CD8-positive, alpha-beta memory T cell (primary cell): Measurements from ENCODE around the gene CBL. TPM values are rescaled to one million over a fixed set of nuclear protein-coding genes. Genes with fewer than 3 reads are reported as not detected.
A peak's percentile ranks its signal among the peaks of the same experiment; 100 is the strongest.

Experiments used
- CTCF ChIA-PET: fragments of 350-600 bp; sonication (Branson Sonifier 250); formaldehyde crosslinking; loops from one replicate; lab custom pipeline; 2021; ENCODE audit warnings: antibody characterized with exemption; lab: Charles Lee
- POLR2A ChIA-PET: fragments of 350-600 bp; sonication (Branson Sonifier 250); formaldehyde crosslinking; loops from one replicate; lab custom pipeline; 2021; ENCODE audit warnings: antibody characterized with exemption; lab: Charles Lee
- DNase-seq, 5 donors: peaks; one replicate each; pipeline versions ENCODE4 v3.0.0 to v3.0.0-alpha.2; 2020 to 2022; ENCODE audit warnings: mixed read lengths in 1 of 5
- H3K27ac ChIP-seq: one replicate; pipeline ENCODE4 v1.7.0; 2013; ENCODE audit warnings: low read depth, mild to moderate bottlenecking, low read length, moderate library complexity
- H3K27me3 ChIP-seq: 2 replicates; pipeline ENCODE4 v1.7.0; 2013; ENCODE audit warnings: low read length, mild to moderate bottlenecking; ENCODE audit not compliant: insufficient read depth, poor library complexity, severe bottlenecking
- H3K36me3 ChIP-seq: 2 replicates; pipeline ENCODE4 v1.7.0; 2013; ENCODE audit warnings: mild to moderate bottlenecking, low read length, moderate library complexity; ENCODE audit not compliant: insufficient read depth
- H3K4me1 ChIP-seq: 2 replicates; pipeline ENCODE4 v1.7.0; 2013; ENCODE audit warnings: mild to moderate bottlenecking, low read length, moderate library complexity; ENCODE audit not compliant: insufficient read depth
- H3K4me3 ChIP-seq: 2 replicates; pipeline ENCODE4 v1.7.0; 2013; ENCODE audit warnings: mild to moderate bottlenecking, low read length
- H3K9me3 ChIP-seq: 2 replicates; pipeline ENCODE4 v1.7.0; 2013; ENCODE audit warnings: mild to moderate bottlenecking, low read length
- H3K27ac Mint-ChIP-seq, 8 donors: one replicate each; pipeline ENCODE4 v1.8.0; 2020 to 2021; ENCODE audit warnings: mixed read lengths in 8 of 8, mild to moderate bottlenecking in 6 of 8, inconsistent platforms in 3 of 8, moderate library complexity in 3 of 8
- H3K27me3 Mint-ChIP-seq, 2 donors: one replicate each; pipeline ENCODE4 v1.8.0; 2020 to 2021; ENCODE audit warnings: mixed read lengths in 2 of 2, mild to moderate bottlenecking in 1 of 2, moderate library complexity in 1 of 2
- H3K36me3 Mint-ChIP-seq, 3 donors: one replicate each; pipeline ENCODE4 v1.8.0; 2020 to 2021; ENCODE audit warnings: mixed read lengths in 3 of 3, inconsistent platforms in 1 of 3, mild to moderate bottlenecking in 1 of 3
- H3K4me1 Mint-ChIP-seq, 3 donors: one replicate each; pipeline ENCODE4 v1.8.0; 2020 to 2021; ENCODE audit warnings: mixed read lengths in 3 of 3, inconsistent platforms in 1 of 3, mild to moderate bottlenecking in 1 of 3
- H3K4me3 Mint-ChIP-seq, 7 donors: one replicate each; pipeline ENCODE4 v1.8.0; 2020 to 2021; ENCODE audit warnings: mixed read lengths in 7 of 7, mild to moderate bottlenecking in 6 of 7, moderate library complexity in 4 of 7, inconsistent platforms in 2 of 7
- H3K9me3 Mint-ChIP-seq, 5 donors: one replicate each; pipeline ENCODE4 v1.8.0; 2020 to 2022; ENCODE audit warnings: mixed read lengths in 5 of 5, mild to moderate bottlenecking in 3 of 5, moderate library complexity in 2 of 5, inconsistent platforms in 1 of 5
- polyA plus RNA-seq: library from polyadenylated mRNA; unstranded; fragments of 300-500 nt; fragmentation: Illumina TruSeq; gene quantifications from one replicate; pipeline ENCODE4 v1.2.3, GENCODE V29; 2021
- total RNA-seq, 2 experiments: library from RNA; stranded (reverse); gene quantifications; one replicate each; pipeline ENCODE4 v1.2.3, GENCODE V29; 2021

Gene CBL
- total and polyA plus RNA-seq, 3 experiments from 2014 or later = 10.4 to 26.1 (median 25.9) TPM

GRCh38 chr11:119282495-119282894 is 76.4 kb downstream of the CBL start:
- Mint-ChIP-seq H3K27ac (peak overlapping the region in 5 of 8 donors; percentile 19 to 54 (median 28)), H3K4me1 (peaks cover 18 to 26% (median 25%) of the 10 kb centered on the region in 3 donors)
- H3K36me3 ChIP-seq = peaks cover 24% of the 10 kb centered on the region

DNA sequence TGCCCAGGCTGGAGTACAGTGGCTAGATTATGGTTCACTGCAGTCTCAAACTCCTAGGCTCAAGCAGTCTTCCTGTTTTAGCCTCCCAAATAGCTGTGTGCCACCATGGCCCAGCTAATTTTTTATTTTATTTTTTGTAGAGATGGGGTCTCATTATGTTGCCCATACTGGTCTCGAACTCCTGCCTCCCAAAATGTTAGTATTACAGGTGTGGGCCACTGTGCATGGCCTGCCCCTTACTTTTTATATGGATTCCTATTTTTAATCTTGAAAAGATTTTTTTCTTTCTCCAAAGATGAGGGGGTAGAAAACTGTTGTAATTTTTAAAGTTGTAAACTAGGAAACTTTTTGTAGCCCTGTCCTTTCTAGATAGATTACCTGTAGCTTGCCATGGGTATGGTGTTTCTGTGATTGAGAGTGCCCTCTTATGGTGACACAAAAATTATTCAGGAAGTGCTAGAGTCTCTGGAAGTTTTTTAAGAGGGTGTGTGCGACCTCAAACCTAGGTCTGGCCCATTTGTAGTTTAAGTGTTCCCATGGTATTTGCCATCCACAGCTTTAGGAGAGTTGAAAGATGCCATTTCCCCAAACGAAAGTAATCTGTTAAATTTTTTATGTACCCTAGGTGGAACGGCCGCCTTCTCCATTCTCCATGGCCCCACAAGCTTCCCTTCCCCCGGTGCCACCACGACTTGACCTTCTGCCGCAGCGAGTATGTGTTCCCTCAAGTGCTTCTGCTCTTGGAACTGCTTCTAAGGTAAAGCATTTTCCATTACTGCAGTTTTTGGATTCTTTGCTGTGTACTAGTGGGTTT is 78.4 kb downstream of the CBL start:
- Mint-ChIP-seq H3K4me1 (peaks cover 18 to 26% (median 25%) of the 10 kb centered on the region in 3 donors), H3K9me3 (no peaks in the 10 kb centered on the region), H3K36me3 (peaks cover 0 to 69% (median 18%) of the 10 kb centered on the region in 3 donors), H3K4me3 (no peak overlapping the region), H3K27ac (peak overlapping the region in 7 of 8 donors; percentile 5 to 66 (median 31)), H3K27me3 (no peaks in the 10 kb centered on the region)
- DNase-seq = peak in 2 of 5 donors; percentile 49 to 62
- CTCF ChIA-PET = interaction anchor here (1.0 to 5.1 kb wide), 19 partner anchors 9 to 182 kb away, joined by 3 to 64 read pairs (median 3); partner anchors contain the start of genes CBL and NLRX1
- H3K27me3 ChIP-seq = no peaks in the 10 kb centered on the region
- no peaks in the 10 kb centered on the region for H3K9me3 ChIP-seq
- H3K27ac ChIP-seq = no peak overlapping the region
- POLR2A ChIA-PET = interaction anchor here (0.7 to 1.6 kb wide), 3 partner anchors 21 to 190 kb away, joined by 4 to 6 read pairs (median 5); partner anchors contain the start of gene CBL
- H3K4me3 ChIP-seq = no peak overlapping the region
- H3K36me3 ChIP-seq = peaks cover 19% of the 10 kb centered on the region
- peaks cover 14% of the 10 kb centered on the region for H3K4me1 ChIP-seq

More at GRCh38 chr11:119282495-119282894, 76.4 kb downstream of the CBL start:
- Histone ChIP-seq H3K27me3 (no peaks in the 10 kb centered on the region), H3K4me1 (peaks cover 14% of the 10 kb centered on the region), H3K9me3 (no peaks in the 10 kb centered on the region), H3K27ac (no peak overlapping the region), H3K4me3 (no peak overlapping the region)
- ChIA-PET POLR2A (no interaction called here), CTCF (interaction anchor here (1.6 to 5.1 kb wide), 4 partner anchors 9 to 77 kb away, joined by 3 to 64 read pairs (median 18); partner anchors contain the start of gene CBL)
- H3K36me3 Mint-ChIP-seq = peaks cover 0 to 69% (median 18%) of the 10 kb centered on the region in 3 donors
- no peak for DNase-seq
- no peak overlapping the region for H3K4me3 Mint-ChIP-seq
- H3K9me3 Mint-ChIP-seq = no peaks in the 10 kb centered on the region
- H3K27me3 Mint-ChIP-seq = no peaks in the 10 kb centered on the region

- H3K4me3 Mint-ChIP-seq = no peak overlapping the region
- H3K9me3 Mint-ChIP-seq = no peaks in the 10 kb centered on the region
- Histone ChIP-seq H3K27me3 (no peaks in the 10 kb centered on the region), H3K9me3 (no peaks in the 10 kb centered on the region), H3K4me3 (no peak overlapping the region), H3K4me1 (peaks cover 14% of the 10 kb centered on the region), H3K36me3 (peaks cover 19% of the 10 kb centered on the region), H3K27ac (no peak overlapping the region)
- DNase-seq = no peak
- CTCF ChIA-PET = interaction anchor here (1.0 to 5.1 kb wide), 8 partner anchors 21 to 183 kb away, joined by 3 to 64 read pairs (median 3); partner anchors contain the start of gene CBL
- peak overlapping the region in 3 of 8 donors; percentile 48 to 66 (median 55) for H3K27ac Mint-ChIP-seq
- peaks cover 18 to 26% (median 25%) of the 10 kb centered on the region in 3 donors for H3K4me1 Mint-ChIP-seq
- H3K27me3 Mint-ChIP-seq = no peaks in the 10 kb centered on the region
- peaks cover 0 to 61% (median 17%) of the 10 kb centered on the region in 3 donors for H3K36me3 Mint-ChIP-seq
- POLR2A ChIA-PET = interaction anchor here (1.6 kb wide), 1 partner anchor 22 kb away, joined by 6 read pairs; no protein-coding TSS in a partner anchor
These were observed 79.3 kb downstream of the CBL start for GRCh38 chr11:119285431-119285830.

GRCh38 chr11:119288219-119288618 is 82.1 kb downstream of the CBL start:
- Histone ChIP-seq H3K4me3 (no peak overlapping the region), H3K9me3 (no peaks in the 10 kb centered on the region), H3K4me1 (peaks cover 10% of the 10 kb centered on the region), H3K27me3 (no peaks in the 10 kb centered on the region), H3K27ac (no peak overlapping the region), H3K36me3 (peaks cover 24% of the 10 kb centered on the region)
- peaks cover 0 to 67% (median 16%) of the 10 kb centered on the region in 3 donors for H3K36me3 Mint-ChIP-seq
- H3K4me1 Mint-ChIP-seq = peaks cover 7 to 14% (median 14%) of the 10 kb centered on the region in 3 donors
- no peak for DNase-seq
- peak overlapping the region in 1 of 8 donors; percentile 3 for H3K27ac Mint-ChIP-seq
- H3K9me3 Mint-ChIP-seq = no peaks in the 10 kb centered on the region
- H3K4me3 Mint-ChIP-seq = no peak overlapping the region
- ChIA-PET CTCF (interaction anchor here (0.8 to 1.4 kb wide), 2 partner anchors 12 to 35 kb away, joined by 3 read pairs; no protein-coding TSS in a partner anchor), POLR2A (no interaction called here)
- H3K27me3 Mint-ChIP-seq = no peaks in the 10 kb centered on the region

GRCh38 chr11:119290894-119291497 is 84.9 kb downstream of the CBL start:
- Mint-ChIP-seq H3K36me3 (peaks cover 0 to 68% (median 9%) of the 10 kb centered on the region in 3 donors), H3K4me3 (no peak overlapping the region), H3K27me3 (no peaks in the 10 kb centered on the region), H3K9me3 (no peaks in the 10 kb centered on the region), H3K4me1 (no peaks in the 10 kb centered on the region), H3K27ac (no peak overlapping the region)
- no peak overlapping the region for H3K27ac ChIP-seq
- no peaks in the 10 kb centered on the region for H3K4me1 ChIP-seq
- POLR2A ChIA-PET = no interaction called here
- no peak overlapping the region for H3K4me3 ChIP-seq
- DNase-seq = no peak
- CTCF ChIA-PET = interaction anchor here (1.3 to 1.8 kb wide), 2 partner anchors 33 to 85 kb away, joined by 4 to 5 read pairs; partner anchors contain the start of gene CBL
- H3K36me3 ChIP-seq = peaks cover 18% of the 10 kb centered on the region
- no peaks in the 10 kb centered on the region for H3K27me3 ChIP-seq
- no peaks in the 10 kb centered on the region for H3K9me3 ChIP-seq

DNA sequence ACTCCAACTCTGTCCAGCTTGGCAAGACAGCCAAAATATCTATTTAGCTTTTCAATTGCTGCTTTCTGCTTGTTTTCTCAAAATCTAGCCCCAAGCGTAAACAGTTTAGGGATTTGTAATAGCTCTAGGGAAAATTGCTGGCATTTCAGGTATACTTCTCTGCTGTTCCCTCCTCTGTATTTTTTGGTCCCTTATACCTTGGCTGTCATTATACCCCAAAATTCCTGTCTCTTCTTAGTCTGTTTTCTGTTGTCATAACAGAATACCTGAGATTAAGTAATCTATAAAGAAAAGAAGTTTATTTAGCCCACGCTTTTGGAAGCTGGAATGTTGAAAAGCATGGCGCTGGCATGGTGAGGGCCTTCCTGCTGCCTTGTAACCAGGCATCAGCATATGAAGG is 87.3 kb downstream of the CBL start:
- Mint-ChIP-seq H3K4me3 (no peak overlapping the region), H3K9me3 (no peaks in the 10 kb centered on the region), H3K27me3 (no peaks in the 10 kb centered on the region), H3K36me3 (peaks cover 0 to 67% (median 15%) of the 10 kb centered on the region in 3 donors), H3K4me1 (no peaks in the 10 kb centered on the region), H3K27ac (no peak overlapping the region)
- H3K9me3 ChIP-seq = no peaks in the 10 kb centered on the region
- CTCF ChIA-PET = interaction anchor here (1.3 to 1.5 kb wide), 3 partner anchors 9 to 87 kb away, joined by 3 read pairs; partner anchors contain the start of gene CBL
- H3K4me3 ChIP-seq = no peak overlapping the region
- H3K27ac ChIP-seq = no peak overlapping the region
- H3K27me3 ChIP-seq = no peaks in the 10 kb centered on the region
- no peak for DNase-seq
- H3K4me1 ChIP-seq = no peaks in the 10 kb centered on the region
- POLR2A ChIA-PET = no interaction called here
- H3K36me3 ChIP-seq = peaks cover 26% of the 10 kb centered on the region

- no peaks in the 10 kb centered on the region for H3K27me3 ChIP-seq
- no peaks in the 10 kb centered on the region for H3K27me3 Mint-ChIP-seq
- H3K4me1 Mint-ChIP-seq = no peaks in the 10 kb centered on the region
- H3K9me3 Mint-ChIP-seq = no peaks in the 10 kb centered on the region
- no peak overlapping the region for H3K27ac ChIP-seq
- no peaks in the 10 kb centered on the region for H3K9me3 ChIP-seq
- POLR2A ChIA-PET = no interaction called here
- CTCF ChIA-PET = no interaction called here
- peaks cover 2 to 75% (median 23%) of the 10 kb centered on the region in 3 donors for H3K36me3 Mint-ChIP-seq
- H3K4me3 ChIP-seq = no peak overlapping the region
- peak overlapping the region in 1 of 8 donors; percentile 26 for H3K27ac Mint-ChIP-seq
- no peaks in the 10 kb centered on the region for H3K4me1 ChIP-seq
- DNase-seq = no peak
- H3K36me3 ChIP-seq = peaks cover 37% of the 10 kb centered on the region
- H3K4me3 Mint-ChIP-seq = no peak overlapping the region
These were observed 89.0 kb downstream of the CBL start for GRCh38 chr11:119295178-119295577.
